ENCODE results near the gene MPPED1.

- TF ChIP-seq CTCF (IDR thresholded peaks at IDR 0.05) (no peak), ZFX (IDR thresholded peaks at IDR 0.05; ENCODE audit: borderline replicate concordance) (no peak)
These were observed 7.0 kb upstream of the MPPED1 start for GRCh38 chr22:43404673-43405385.
